Immature natural killer cell (primary cell): ENCODE data around the gene FREY1. TPM values are rescaled to one million over a fixed set of nuclear protein-coding genes. Genes with fewer than 3 reads are reported as not detected.

ENCODE experiments used
- DNase-seq, 3 donors: peaks; one replicate each; pipeline ENCODE4 v3.0.0; 2022; ENCODE audit warnings: mixed read lengths in 1 of 3
- H3K27ac Mint-ChIP-seq, 6 donors: one replicate each; pipeline ENCODE4 v1.8.0; 2020; ENCODE audit warnings: mixed read lengths in 6 of 6, mild to moderate bottlenecking in 5 of 6, inconsistent platforms in 4 of 6, moderate library complexity in 3 of 6
- H3K27me3 Mint-ChIP-seq, 3 donors: one replicate each; pipeline ENCODE4 v1.8.0; 2020 to 2021; ENCODE audit warnings: low read depth in 3 of 3, mild to moderate bottlenecking in 3 of 3, mixed read lengths in 3 of 3, moderate library complexity in 3 of 3, inconsistent platforms in 1 of 3
- H3K36me3 Mint-ChIP-seq, 3 donors: one replicate each; pipeline ENCODE4 v1.8.0; 2020; ENCODE audit warnings: mixed read lengths in 3 of 3, inconsistent platforms in 2 of 3, mild to moderate bottlenecking in 2 of 3
- H3K4me1 Mint-ChIP-seq, 2 donors: one replicate each; pipeline ENCODE4 v1.8.0; 2020; ENCODE audit warnings: inconsistent platforms in 2 of 2, mild to moderate bottlenecking in 2 of 2, mixed read lengths in 2 of 2, moderate library complexity in 1 of 2
- H3K4me3 Mint-ChIP-seq, 5 donors: one replicate each; pipeline ENCODE4 v1.8.0; 2020; ENCODE audit warnings: mild to moderate bottlenecking in 5 of 5, mixed read lengths in 5 of 5, inconsistent platforms in 3 of 5, moderate library complexity in 3 of 5
- H3K9me3 Mint-ChIP-seq, 6 donors: one replicate each; pipeline ENCODE4 v1.8.0; 2020; ENCODE audit warnings: mild to moderate bottlenecking in 6 of 6, mixed read lengths in 6 of 6, inconsistent platforms in 4 of 6, moderate library complexity in 3 of 6
- polyA plus RNA-seq, 3 donors: library from polyadenylated mRNA; unstranded; fragments of 300-500 nt; fragmentation: Illumina TruSeq; gene quantifications; one replicate each; pipeline ENCODE4 v1.2.3, GENCODE V29; 2021

FREY1 gene
- polyA plus RNA-seq, 3 donors from 2014 or later = not detected

GRCh38 chr11:45933846-45934579 lies 26.9 kb upstream of the FREY1 start:
- Mint-ChIP-seq H3K4me1 (peaks cover 27 to 34% of the 10 kb centered on the region in 2 donors), H3K27me3 (peaks cover 5 to 13% (median 11%) of the 10 kb centered on the region in 3 donors), H3K9me3 (no peaks in the 10 kb centered on the region), H3K36me3 (peaks cover 8 to 34% (median 12%) of the 10 kb centered on the region in 3 donors), H3K4me3 (no peak overlapping the region), H3K27ac (no peak overlapping the region)
- DNase-seq = no peak

GRCh38 chr11:45933131-45933831 lies 26.2 kb upstream of the FREY1 start:
- peaks cover 29 to 35% of the 10 kb centered on the region in 2 donors for H3K4me1 Mint-ChIP-seq
- H3K27ac Mint-ChIP-seq = no peak overlapping the region
- no peak overlapping the region for H3K4me3 Mint-ChIP-seq
- H3K9me3 Mint-ChIP-seq = no peaks in the 10 kb centered on the region
- peaks cover 8 to 30% (median 12%) of the 10 kb centered on the region in 3 donors for H3K36me3 Mint-ChIP-seq
- no peak for DNase-seq
- H3K27me3 Mint-ChIP-seq = peaks cover 7 to 13% (median 11%) of the 10 kb centered on the region in 3 donors

GRCh38 chr11:45932217-45932616 lies 25.1 kb upstream of the FREY1 start:
- H3K27ac Mint-ChIP-seq = peak overlapping the region in 3 of 6 donors; percentile 69 to 94 (median 72)
- H3K4me1 Mint-ChIP-seq = peaks cover 34 to 40% of the 10 kb centered on the region in 2 donors

GRCh38 chr11:45931739-45932138 lies 24.7 kb upstream of the FREY1 start:
- Mint-ChIP-seq H3K4me1 (peaks cover 37 to 43% of the 10 kb centered on the region in 2 donors), H3K9me3 (no peaks in the 10 kb centered on the region), H3K27me3 (peaks cover 7 to 13% (median 11%) of the 10 kb centered on the region in 3 donors), H3K4me3 (peak overlapping the region in 2 of 5 donors; percentile 18 to 36), H3K36me3 (peaks cover 7 to 25% (median 8%) of the 10 kb centered on the region in 3 donors), H3K27ac (peak overlapping the region; percentile 53 to 94 (median 82))
- no peak for DNase-seq

More at GRCh38 chr11:45932217-45932616, 25.1 kb upstream of the FREY1 start:
- DNase-seq = no peak
- H3K4me3 Mint-ChIP-seq = peak overlapping the region in 1 of 5 donors; percentile 21
- peaks cover 7 to 13% (median 11%) of the 10 kb centered on the region in 3 donors for H3K27me3 Mint-ChIP-seq
- H3K9me3 Mint-ChIP-seq = no peaks in the 10 kb centered on the region
- peaks cover 8 to 29% (median 12%) of the 10 kb centered on the region in 3 donors for H3K36me3 Mint-ChIP-seq

- Mint-ChIP-seq H3K27ac (peak overlapping the region; percentile 75 to 94 (median 84)), H3K36me3 (peaks cover 3 to 21% (median 8%) of the 10 kb centered on the region in 3 donors), H3K27me3 (peaks cover 7 to 13% (median 11%) of the 10 kb centered on the region in 3 donors), H3K9me3 (no peaks in the 10 kb centered on the region), H3K4me1 (peaks cover 37 to 43% of the 10 kb centered on the region in 2 donors), H3K4me3 (peak overlapping the region; percentile 24 to 76 (median 36))
- DNase-seq = no peak
Measured at GRCh38 chr11:45930951-45931570, 24.0 kb upstream of the FREY1 start.

GRCh38 chr11:45930031-45930794 lies 23.1 kb upstream of the FREY1 start:
- DNase-seq = peak; percentile 43 to 59 (median 54)
- Mint-ChIP-seq H3K9me3 (no peaks in the 10 kb centered on the region), H3K27ac (peak overlapping the region; percentile 75 to 94 (median 86)), H3K36me3 (peaks cover 3 to 20% (median 8%) of the 10 kb centered on the region in 3 donors), H3K4me3 (peak overlapping the region; percentile 64 to 77 (median 76)), H3K27me3 (peaks cover 7 to 13% (median 11%) of the 10 kb centered on the region in 3 donors), H3K4me1 (peaks cover 37 to 43% of the 10 kb centered on the region in 2 donors)

- peak overlapping the region; percentile 75 to 94 (median 86) for H3K27ac Mint-ChIP-seq
- no peaks in the 10 kb centered on the region for H3K9me3 Mint-ChIP-seq
- H3K4me1 Mint-ChIP-seq = peaks cover 38 to 43% of the 10 kb centered on the region in 2 donors
- peaks cover 3 to 13% (median 8%) of the 10 kb centered on the region in 3 donors for H3K36me3 Mint-ChIP-seq
- peak overlapping the region; percentile 64 to 77 (median 76) for H3K4me3 Mint-ChIP-seq
- DNase-seq = no peak
- peaks cover 7 to 13% (median 11%) of the 10 kb centered on the region in 3 donors for H3K27me3 Mint-ChIP-seq
Measured at GRCh38 chr11:45929486-45930030, 22.5 kb upstream of the FREY1 start.

- no peak for DNase-seq
- peak overlapping the region in 3 of 6 donors; percentile 12 to 40 (median 26) for H3K27ac Mint-ChIP-seq
- peaks cover 43 to 45% of the 10 kb centered on the region in 2 donors for H3K4me1 Mint-ChIP-seq
- H3K4me3 Mint-ChIP-seq = no peak overlapping the region
- peaks cover 3 to 11% (median 8%) of the 10 kb centered on the region in 3 donors for H3K36me3 Mint-ChIP-seq
- H3K9me3 Mint-ChIP-seq = no peaks in the 10 kb centered on the region
- peaks cover 11 to 15% (median 11%) of the 10 kb centered on the region in 3 donors for H3K27me3 Mint-ChIP-seq
Measured at GRCh38 chr11:45928535-45929215, 21.6 kb upstream of the FREY1 start.

- Mint-ChIP-seq H3K27me3 (peaks cover 10 to 19% (median 12%) of the 10 kb centered on the region in 3 donors), H3K36me3 (peaks cover 3 to 6% (median 4%) of the 10 kb centered on the region in 3 donors), H3K27ac (peak overlapping the region in 5 of 6 donors; percentile 28 to 83 (median 50)), H3K9me3 (no peaks in the 10 kb centered on the region), H3K4me1 (peaks cover 48 to 49% of the 10 kb centered on the region in 2 donors), H3K4me3 (no peak overlapping the region)
- DNase-seq = no peak
Measured at GRCh38 chr11:45927684-45928413, 20.8 kb upstream of the FREY1 start.

- no peak for DNase-seq
- H3K4me1 Mint-ChIP-seq = peaks cover 43 to 47% of the 10 kb centered on the region in 2 donors
- no peaks in the 10 kb centered on the region for H3K9me3 Mint-ChIP-seq
- H3K36me3 Mint-ChIP-seq = peaks cover 3 to 6% (median 4%) of the 10 kb centered on the region in 3 donors
- peaks cover 10 to 19% (median 12%) of the 10 kb centered on the region in 3 donors for H3K27me3 Mint-ChIP-seq
- H3K27ac Mint-ChIP-seq = peak overlapping the region in 4 of 6 donors; percentile 36 to 83 (median 59)
- no peak overlapping the region for H3K4me3 Mint-ChIP-seq
Measured at GRCh38 chr11:45927332-45927683, 20.2 kb upstream of the FREY1 start.

- Mint-ChIP-seq H3K36me3 (peaks cover 3 to 6% (median 4%) of the 10 kb centered on the region in 3 donors), H3K27me3 (peaks cover 6 to 19% (median 13%) of the 10 kb centered on the region in 3 donors), H3K4me1 (peaks cover 42 to 47% of the 10 kb centered on the region in 2 donors), H3K27ac (peak overlapping the region in 3 of 6 donors; percentile 30 to 68 (median 50)), H3K9me3 (no peaks in the 10 kb centered on the region), H3K4me3 (no peak overlapping the region)
- DNase-seq = no peak
Measured at GRCh38 chr11:45926536-45927331, 19.7 kb upstream of the FREY1 start.
